ES-I3 (cell line): ENCODE data around the gene COL6A2.
A peak's percentile ranks its signal among the peaks of the same experiment; 100 is the strongest.

Experiments
- H3K36me3 ChIP-seq: 2 replicates; pipeline ENCODE4 v1.6.1; 2013; ENCODE audit warnings: mild to moderate bottlenecking, low read length, control low read depth, moderate library complexity; ENCODE audit not compliant: insufficient read depth
- H3K4me1 ChIP-seq: 2 replicates; pipeline ENCODE4 v1.6.1; 2013; ENCODE audit warnings: mild to moderate bottlenecking, control low read depth, low read length; ENCODE audit not compliant: insufficient read depth
- H3K9ac ChIP-seq: 2 replicates; pipeline ENCODE4 v1.6.1; 2013; ENCODE audit warnings: low read depth, mild to moderate bottlenecking, low read length, moderate library complexity
- H3K9me3 ChIP-seq: 2 replicates; pipeline ENCODE4 v1.6.1; 2013; ENCODE audit warnings: mild to moderate bottlenecking, low read length, moderate library complexity; ENCODE audit not compliant: control insufficient read depth, insufficient read depth

Gene COL6A2

GRCh38 chr21:46097336-46098293 is at the start of gene COL6A2:
Gene COL6A2, plus strand, starts transcription at chr21:46098112.
- Histone ChIP-seq H3K36me3 (no peaks in the 10 kb centered on the region), H3K9ac (peak within 1 kb of the TSS; percentile 67), H3K4me1 (no peaks in the 10 kb centered on the region), H3K9me3 (peaks cover 5% of the 10 kb centered on the region)

DNA sequence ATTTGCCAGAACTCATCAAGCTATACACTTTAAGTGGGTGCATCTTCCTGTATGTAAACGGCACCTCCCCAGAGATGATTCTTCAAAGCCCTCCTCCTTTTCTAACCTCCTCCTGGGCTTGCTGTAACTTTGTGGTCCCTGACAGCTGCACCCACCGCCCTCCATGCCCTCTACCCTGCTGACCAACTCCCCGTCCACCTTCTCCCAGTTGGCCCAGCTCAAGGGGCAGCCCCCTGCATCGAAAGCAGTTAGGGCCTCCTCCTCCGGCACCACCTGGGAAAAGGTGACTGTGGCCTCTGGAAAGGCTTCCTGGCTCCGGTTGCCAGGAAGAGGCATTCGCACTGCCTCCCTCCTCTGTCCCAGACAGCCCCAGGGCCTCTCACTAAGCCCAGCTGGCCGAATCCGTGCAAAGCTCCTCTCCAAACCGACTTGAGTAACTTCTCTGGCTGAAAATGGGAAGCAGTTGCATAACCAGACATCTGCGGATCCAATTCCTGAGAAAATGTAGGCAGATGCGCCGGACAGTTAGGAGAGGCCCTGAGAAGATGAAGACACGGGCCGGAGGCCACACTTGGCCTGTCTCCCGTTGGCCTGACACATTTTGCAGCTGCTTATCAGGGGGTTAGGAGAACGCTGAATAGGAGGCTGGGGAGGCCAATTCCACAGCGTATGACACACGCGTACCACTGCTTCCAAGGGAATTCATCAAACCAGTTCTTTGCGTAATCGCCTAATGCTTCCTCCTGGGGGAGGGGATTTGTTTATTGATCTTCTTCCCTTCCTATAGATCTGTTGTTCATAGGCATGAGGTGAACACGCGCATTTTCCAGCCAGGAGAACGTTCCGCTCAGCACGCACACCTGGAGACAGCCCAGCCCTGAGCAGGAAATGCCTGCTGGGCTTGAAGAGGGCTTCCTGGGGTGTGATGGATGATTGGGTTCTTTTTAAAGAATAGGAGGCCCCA is 48.7 kb upstream of the COL6A2 start:
- no peak overlapping the region for H3K9ac ChIP-seq
- H3K9me3 ChIP-seq, result no peaks in the 10 kb centered on the region
- no peaks in the 10 kb centered on the region for H3K36me3 ChIP-seq
- peaks cover 17% of the 10 kb centered on the region for H3K4me1 ChIP-seq

DNA sequence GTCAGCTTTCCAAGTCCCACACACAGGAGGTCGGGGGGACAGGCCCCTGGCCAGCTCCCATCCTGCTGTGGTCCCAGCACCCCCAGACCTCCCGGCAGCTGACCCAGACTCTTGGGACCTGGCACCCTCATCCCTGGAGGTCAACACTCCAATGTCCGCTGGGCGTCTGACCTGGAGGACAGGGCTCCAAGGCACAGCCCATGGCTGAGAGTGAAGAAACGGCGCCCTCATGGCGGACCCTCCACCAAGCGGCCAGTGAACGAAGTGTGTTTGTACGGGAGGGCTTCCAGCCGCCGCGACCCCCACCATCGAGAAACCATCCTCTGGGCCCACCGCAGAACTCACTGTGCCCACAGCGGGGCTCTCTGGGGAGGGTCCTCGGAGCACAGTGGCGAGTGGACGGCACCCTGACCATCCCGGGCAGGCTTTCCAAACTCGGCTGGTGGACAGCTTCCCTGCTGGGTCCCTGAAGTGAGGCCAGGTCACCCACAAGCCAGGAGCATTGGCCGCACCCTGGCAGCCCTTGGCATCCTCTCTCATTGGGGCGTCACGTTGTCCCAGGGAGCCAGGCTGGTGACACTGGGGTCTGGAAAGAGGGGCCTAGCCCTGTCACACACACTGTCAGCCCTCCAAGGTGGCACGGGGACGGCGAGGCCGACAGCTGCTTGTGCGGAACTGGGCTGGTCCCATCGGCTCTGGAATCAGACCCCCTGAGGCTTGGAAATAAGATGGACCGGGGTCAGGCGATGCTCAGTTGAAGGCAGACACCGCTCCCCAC is 47.8 kb upstream of the COL6A2 start:
- H3K9ac ChIP-seq, result no peak overlapping the region
- peaks cover 17% of the 10 kb centered on the region for H3K4me1 ChIP-seq
- H3K36me3 ChIP-seq, result no peaks in the 10 kb centered on the region
- H3K9me3 ChIP-seq, result no peaks in the 10 kb centered on the region

- Histone ChIP-seq H3K36me3 (no peaks in the 10 kb centered on the region), H3K9ac (no peak overlapping the region), H3K9me3 (no peaks in the 10 kb centered on the region), H3K4me1 (peaks cover 17% of the 10 kb centered on the region)
These were observed 47.1 kb upstream of the COL6A2 start for GRCh38 chr21:46050668-46051378.

GRCh38 chr21:46051379-46051770 is 46.5 kb upstream of the COL6A2 start:
- H3K9ac ChIP-seq, result no peak overlapping the region
- H3K4me1 ChIP-seq, result peaks cover 17% of the 10 kb centered on the region
- no peaks in the 10 kb centered on the region for H3K36me3 ChIP-seq
- no peaks in the 10 kb centered on the region for H3K9me3 ChIP-seq

DNA sequence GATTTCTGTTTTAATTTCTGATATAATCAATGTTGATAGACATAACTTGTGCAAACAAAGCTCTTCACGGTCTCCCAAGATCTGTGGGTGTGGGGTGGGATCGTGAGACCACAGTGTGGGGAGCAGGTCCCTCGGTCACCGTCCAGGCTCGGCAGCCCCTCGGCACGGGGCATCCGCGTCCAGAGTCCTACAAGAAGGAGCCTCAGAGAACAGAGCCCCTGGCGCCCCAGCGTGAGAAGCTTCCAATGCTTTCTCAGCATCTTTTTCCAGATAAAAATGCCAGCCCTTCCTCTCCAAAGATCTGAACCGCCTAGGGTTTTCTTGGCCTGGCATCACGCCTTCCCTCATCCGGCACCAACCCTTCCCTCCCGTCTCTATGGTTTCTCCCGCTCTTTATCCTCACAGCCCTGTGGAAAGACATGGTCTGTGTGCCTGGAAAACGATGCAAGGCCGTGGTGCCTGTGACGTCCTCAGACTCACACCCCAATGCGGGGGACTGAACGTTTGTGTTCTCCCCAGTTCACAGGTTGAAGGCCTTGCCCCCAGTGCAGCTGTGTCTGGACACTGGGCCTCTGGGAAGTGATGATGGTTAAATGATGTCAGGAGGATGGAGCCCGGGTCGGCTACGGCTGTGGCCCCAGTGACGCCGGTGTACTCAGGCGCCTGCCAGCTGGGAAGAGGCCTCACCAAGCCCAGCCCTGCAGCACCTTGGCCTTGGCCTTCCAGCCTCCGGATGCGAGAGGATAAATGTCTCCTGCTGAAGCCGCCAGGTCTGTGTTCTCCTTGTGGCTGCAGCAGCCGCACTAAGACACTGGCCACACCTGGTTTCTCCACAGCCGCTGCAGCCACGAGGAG is 45.9 kb upstream of the COL6A2 start:
- H3K36me3 ChIP-seq, result no peaks in the 10 kb centered on the region
- no peak overlapping the region for H3K9ac ChIP-seq
- no peaks in the 10 kb centered on the region for H3K9me3 ChIP-seq
- H3K4me1 ChIP-seq, result peaks cover 17% of the 10 kb centered on the region

GRCh38 chr21:46052703-46053651 is 44.9 kb upstream of the COL6A2 start:
- no peak overlapping the region for H3K9ac ChIP-seq
- peaks cover 17% of the 10 kb centered on the region for H3K4me1 ChIP-seq
- H3K36me3 ChIP-seq, result no peaks in the 10 kb centered on the region

DNA sequence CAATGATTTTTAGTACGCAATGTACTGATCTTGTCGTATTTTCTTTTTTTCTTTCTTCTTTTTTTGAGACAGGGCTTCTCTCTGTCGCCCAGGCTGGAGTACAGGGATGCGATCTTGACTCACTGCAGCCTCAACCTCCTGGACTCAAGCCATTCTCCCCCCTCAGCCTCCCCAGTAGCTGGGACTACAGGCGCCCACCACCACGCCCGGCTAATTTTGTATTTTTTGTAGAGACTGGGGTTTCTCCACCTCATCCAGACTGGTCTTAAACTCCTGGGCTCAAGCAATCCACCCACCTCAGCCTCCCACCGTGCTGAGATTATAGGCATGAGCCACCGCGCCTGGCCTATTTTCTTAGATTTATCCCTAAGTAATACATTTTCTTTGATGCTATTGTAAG is 43.9 kb upstream of the COL6A2 start:
- Histone ChIP-seq H3K9ac (no peak overlapping the region), H3K4me1 (peaks cover 13% of the 10 kb centered on the region), H3K36me3 (no peaks in the 10 kb centered on the region), H3K9me3 (no peaks in the 10 kb centered on the region)

More at GRCh38 chr21:46052703-46053651, 44.9 kb upstream of the COL6A2 start:
- H3K9me3 ChIP-seq, result no peaks in the 10 kb centered on the region

- Histone ChIP-seq H3K4me1 (peaks cover 9% of the 10 kb centered on the region; the same call in 1 of the 2 replicates), H3K36me3 (no peaks in the 10 kb centered on the region), H3K9ac (no peak overlapping the region), H3K9me3 (no peaks in the 10 kb centered on the region)
These were observed 43.4 kb upstream of the COL6A2 start for GRCh38 chr21:46054451-46054881.

- no peaks in the 10 kb centered on the region; the same call in 1 of the 2 replicates for H3K36me3 ChIP-seq
- H3K4me1 ChIP-seq, result peaks cover 3% of the 10 kb centered on the region; the same call in 1 of the 2 replicates
- H3K9me3 ChIP-seq, result no peaks in the 10 kb centered on the region; the same call in 1 of the 2 replicates
- no peak overlapping the region for H3K9ac ChIP-seq
These were observed 42.0 kb upstream of the COL6A2 start for GRCh38 chr21:46055863-46056281.

GRCh38 chr21:46056450-46056903 is 41.4 kb upstream of the COL6A2 start:
- Histone ChIP-seq H3K4me1 (peaks cover 3% of the 10 kb centered on the region; the same call in 1 of the 2 replicates), H3K9me3 (no peaks in the 10 kb centered on the region; the same call in 1 of the 2 replicates), H3K9ac (no peak overlapping the region), H3K36me3 (no peaks in the 10 kb centered on the region; the same call in 1 of the 2 replicates)
